Colonic mucosa (tissue), 4 donors: ENCODE results near the gene DGAT2. TPM values are rescaled to one million over a fixed set of nuclear protein-coding genes. Genes with fewer than 3 reads are reported as not detected.

ENCODE experiments used
- DNase-seq: peaks from one replicate; pipeline ENCODE4 v3.0.0-alpha.2; 2020
- H3K27ac ChIP-seq: fragments of 200-600 bp; one replicate; pipeline ENCODE4 v1.8.0; 2021
- H3K27me3 ChIP-seq: fragments of 200-600 bp; one replicate; pipeline ENCODE4 v1.8.0; 2021
- H3K36me3 ChIP-seq: fragments of 200-600 bp; one replicate; pipeline ENCODE4 v1.8.0; 2021
- H3K4me1 ChIP-seq: fragments of 200-600 bp; one replicate; pipeline ENCODE4 v1.8.0; 2021; ENCODE audit warnings: mild to moderate bottlenecking
- H3K4me3 ChIP-seq: fragments of 200-600 bp; one replicate; pipeline ENCODE4 v1.8.0; 2021
- H3K9ac ChIP-seq, 2 donors: one replicate each; pipeline ENCODE4 v1.7.0; 2013; ENCODE audit warnings: control low read depth in 2 of 2, low read depth in 2 of 2, low read length in 2 of 2
- H3K9me3 ChIP-seq: fragments of 200-600 bp; one replicate; pipeline ENCODE4 v1.8.0; 2021
- intact Hi-C: fragments of 100-400 bp; cut with DNase I; formaldehyde crosslinking; loops from one replicate; pipeline ENCODE4 v1.14.1; 2022
- total RNA-seq, 2 donors: library from RNA; stranded (reverse); fragmentation: NEBNext Ultra II Directional in 1 of 2; extraction: Animal tissue kit (Norgen Biotek cat#: 25700) in 1 of 2; gene quantifications; one replicate each; pipeline ENCODE4 v1.2.1, GENCODE V29; 2021
- TF ChIP-seq, protein P1 (sequence below): fragments of 200-600 bp; IDR thresholded peaks from one replicate; pipeline ENCODE4 v1.8.0; 2022; ENCODE audit warnings: antibody characterized with exemption, mild to moderate bottlenecking
- donor health status: healthy.
- donor health status: DM: no; HTN: no; CAD: no.
- donor health status: DM: no; HTN: no; CAD: no.

The DGAT2 gene
- total RNA-seq, 2 donors from 2014 or later: 3.0 to 5.9 TPM

- Histone ChIP-seq H3K9me3 (no peaks in the 10 kb centered on the region), H3K36me3 (no peaks in the 10 kb centered on the region), H3K4me1 (no peaks in the 10 kb centered on the region), H3K4me3 (no peak overlapping the region), H3K9ac (no peak overlapping the region), H3K27ac (no peak overlapping the region), H3K27me3 (no peaks in the 10 kb centered on the region)
- DNase-seq: no peak
- TF ChIP-seq, protein P1, sequence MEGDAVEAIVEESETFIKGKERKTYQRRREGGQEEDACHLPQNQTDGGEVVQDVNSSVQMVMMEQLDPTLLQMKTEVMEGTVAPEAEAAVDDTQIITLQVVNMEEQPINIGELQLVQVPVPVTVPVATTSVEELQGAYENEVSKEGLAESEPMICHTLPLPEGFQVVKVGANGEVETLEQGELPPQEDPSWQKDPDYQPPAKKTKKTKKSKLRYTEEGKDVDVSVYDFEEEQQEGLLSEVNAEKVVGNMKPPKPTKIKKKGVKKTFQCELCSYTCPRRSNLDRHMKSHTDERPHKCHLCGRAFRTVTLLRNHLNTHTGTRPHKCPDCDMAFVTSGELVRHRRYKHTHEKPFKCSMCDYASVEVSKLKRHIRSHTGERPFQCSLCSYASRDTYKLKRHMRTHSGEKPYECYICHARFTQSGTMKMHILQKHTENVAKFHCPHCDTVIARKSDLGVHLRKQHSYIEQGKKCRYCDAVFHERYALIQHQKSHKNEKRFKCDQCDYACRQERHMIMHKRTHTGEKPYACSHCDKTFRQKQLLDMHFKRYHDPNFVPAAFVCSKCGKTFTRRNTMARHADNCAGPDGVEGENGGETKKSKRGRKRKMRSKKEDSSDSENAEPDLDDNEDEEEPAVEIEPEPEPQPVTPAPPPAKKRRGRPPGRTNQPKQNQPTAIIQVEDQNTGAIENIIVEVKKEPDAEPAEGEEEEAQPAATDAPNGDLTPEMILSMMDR: no peak
- intact Hi-C loops: loop anchor here (10.0 kb wide), 1 partner anchor 47 kb away; no protein-coding TSS in a partner anchor
Measured at GRCh38 chr11:75781831-75782230, 13.3 kb downstream of the DGAT2 start.

- Histone ChIP-seq H3K4me1 (no peaks in the 10 kb centered on the region), H3K27ac (no peak overlapping the region), H3K36me3 (no peaks in the 10 kb centered on the region), H3K4me3 (no peak overlapping the region), H3K9me3 (no peaks in the 10 kb centered on the region), H3K9ac (no peak overlapping the region), H3K27me3 (no peaks in the 10 kb centered on the region)
- TF ChIP-seq, protein P1: no peak
- intact Hi-C loops: loop anchor here (10.0 kb wide), 1 partner anchor 48 kb away; no protein-coding TSS in a partner anchor
- no peak for DNase-seq
Measured at GRCh38 chr11:75782540-75783263, 14.1 kb downstream of the DGAT2 start.

DNA sequence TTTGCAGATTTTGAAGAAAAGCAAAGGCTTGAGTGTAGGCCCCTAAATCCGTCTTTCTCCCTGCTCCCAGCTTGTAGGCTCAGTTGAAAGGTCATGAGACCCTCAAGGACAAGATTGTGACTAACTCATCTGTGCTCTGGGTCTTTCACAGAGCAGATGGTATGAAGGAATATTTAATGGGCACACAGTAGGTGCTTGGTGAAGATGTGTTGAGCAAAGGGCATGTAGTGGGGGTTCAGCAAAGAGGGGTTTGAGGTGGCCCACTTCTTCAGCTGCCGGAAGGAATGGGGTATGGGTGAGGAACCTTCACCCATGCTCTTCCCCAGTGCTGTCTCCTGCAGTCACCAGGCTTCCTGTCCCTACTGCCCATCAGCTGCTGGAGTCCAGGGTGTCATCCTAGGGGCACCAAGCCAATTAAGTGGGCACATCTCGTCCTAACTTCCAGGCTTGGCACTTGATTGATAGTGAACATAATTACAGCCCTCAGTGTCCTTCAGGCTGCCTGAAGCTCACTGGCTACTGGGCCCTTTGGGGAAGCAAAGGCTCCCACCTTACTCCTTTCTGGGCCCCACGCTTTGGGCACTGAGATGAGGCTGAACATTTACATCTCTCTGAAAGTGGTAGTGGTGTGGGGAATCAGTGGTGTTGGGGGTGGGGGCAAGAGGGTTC, 15.0 kb downstream of the DGAT2 start:
- intact Hi-C loops: loop anchor here (10.0 kb wide), 1 partner anchor 49 kb away; no protein-coding TSS in a partner anchor
- Histone ChIP-seq H3K9ac (no peak overlapping the region), H3K36me3 (no peaks in the 10 kb centered on the region), H3K9me3 (no peaks in the 10 kb centered on the region), H3K27ac (no peak overlapping the region), H3K27me3 (no peaks in the 10 kb centered on the region), H3K4me3 (no peak overlapping the region), H3K4me1 (no peaks in the 10 kb centered on the region)
- TF ChIP-seq, protein P1: no peak
- no peak for DNase-seq

DNA sequence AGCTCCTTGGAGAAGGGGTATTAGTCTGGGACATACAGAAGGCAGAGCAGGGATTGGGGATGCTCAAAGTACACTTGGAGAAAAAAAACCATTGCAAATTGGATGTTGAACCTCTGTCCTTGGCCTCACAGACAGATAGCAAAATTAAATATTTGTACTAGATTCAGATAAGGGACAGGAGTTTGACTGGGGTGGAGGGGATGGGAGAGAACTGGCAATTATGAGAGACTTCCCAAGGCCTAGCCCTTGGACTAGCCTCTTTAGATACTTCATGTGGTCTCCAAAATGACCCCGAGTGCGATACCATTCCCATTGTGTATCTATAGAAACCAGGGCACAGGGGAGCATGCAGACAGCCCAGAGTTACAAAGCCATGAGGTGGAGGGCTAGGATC, 15.5 kb downstream of the DGAT2 start:
- Histone ChIP-seq H3K27ac (no peak overlapping the region), H3K9me3 (no peaks in the 10 kb centered on the region), H3K27me3 (no peaks in the 10 kb centered on the region), H3K9ac (no peak overlapping the region), H3K4me1 (no peaks in the 10 kb centered on the region), H3K4me3 (no peak overlapping the region), H3K36me3 (no peaks in the 10 kb centered on the region)
- TF ChIP-seq, protein P1: no peak
- no peak for DNase-seq
- intact Hi-C loops: loop anchor here (10.0 kb wide), 1 partner anchor 49 kb away; no protein-coding TSS in a partner anchor

GRCh38 chr11:75784506-75784905, 15.9 kb downstream of the DGAT2 start:
- Histone ChIP-seq H3K4me3 (no peak overlapping the region), H3K9me3 (no peaks in the 10 kb centered on the region), H3K36me3 (no peaks in the 10 kb centered on the region), H3K4me1 (no peaks in the 10 kb centered on the region), H3K27ac (no peak overlapping the region), H3K27me3 (no peaks in the 10 kb centered on the region), H3K9ac (no peak overlapping the region)
- no peak for DNase-seq
- TF ChIP-seq, protein P1: no peak
- intact Hi-C loops: loop anchor here (10.0 kb wide), 1 partner anchor 50 kb away; no protein-coding TSS in a partner anchor
